GM23338 (cell line): ENCODE data around the gene SP2. TPM values are rescaled to one million over a fixed set of nuclear protein-coding genes. Genes with fewer than 3 reads are reported as not detected.

Experiments used
- ATAC-seq: fragments of 200-7000 bp; cut with Tn5 transposase; 3 replicates; pipeline ENCODE4 v1.9.1; 2020
- DNase-seq: peaks from one replicate; pipeline ENCODE4 v3.0.0-alpha.2; 2015; ENCODE audit warnings: low spot score
- H2AFZ ChIP-seq: fragments of 200-600 bp; sonication (generic); 2 replicates; pipeline ENCODE4 v1.8.0; 2016; ENCODE audit warnings: antibody characterized with exemption, mild to moderate bottlenecking, moderate library complexity
- H3F3A ChIP-seq: fragments of 200-600 bp; sonication (generic); replicated peaks from 2 replicates; pipeline ENCODE4 v1.8.0; 2017; ENCODE audit warnings: antibody characterized with exemption, mixed run types, low read depth
- H3K27ac ChIP-seq: fragments of 200-600 bp; sonication (generic); 2 replicates; pipeline ENCODE4 v1.6.1; 2016; ENCODE audit warnings: low read depth
- H3K27me3 ChIP-seq: fragments of 200-600 bp; sonication (generic); 2 replicates; pipeline ENCODE4 v1.8.0; 2016; ENCODE audit warnings: mild to moderate bottlenecking, mixed run types, moderate library complexity; ENCODE audit not compliant: insufficient read depth
- H3K36me3 ChIP-seq: fragments of 200-600 bp; sonication (generic); 2 replicates; pipeline ENCODE4 v1.8.0; 2016; ENCODE audit warnings: mild to moderate bottlenecking; ENCODE audit not compliant: insufficient read depth
- H3K4me1 ChIP-seq: fragments of 200-600 bp; sonication (generic); 2 replicates; pipeline ENCODE4 v1.8.0; 2016; ENCODE audit warnings: mild to moderate bottlenecking, moderate library complexity; ENCODE audit not compliant: insufficient read depth
- H3K4me2 ChIP-seq: fragments of 200-600 bp; sonication (generic); 2 replicates; pipeline ENCODE4 v1.7.1; 2017; ENCODE audit warnings: mixed run types
- H3K4me3 ChIP-seq: fragments of 200-600 bp; sonication (generic); 2 replicates; pipeline ENCODE4 v1.6.1; 2016; ENCODE audit warnings: mixed run types
- H3K79me2 ChIP-seq: fragments of 200-600 bp; sonication (generic); replicated peaks from 2 replicates; pipeline ENCODE4 v1.8.0; 2017; ENCODE audit warnings: mild to moderate bottlenecking; ENCODE audit not compliant: insufficient read depth
- H3K9me2 ChIP-seq: fragments of 200-600 bp; sonication (generic); 2 replicates; pipeline ENCODE4 v1.8.0; 2017; ENCODE audit not compliant: insufficient read depth
- H4K20me1 ChIP-seq: fragments of 200-600 bp; sonication (generic); replicated peaks from 2 replicates; pipeline ENCODE4 v1.8.0; 2017; ENCODE audit warnings: mild to moderate bottlenecking; ENCODE audit not compliant: insufficient read depth
- H3K27ac Mint-ChIP-seq: 2 replicates; pipeline ENCODE4 v1.8.0; 2020; ENCODE audit warnings: inconsistent platforms, mild to moderate bottlenecking, moderate library complexity, mixed read lengths
- H3K27me3 Mint-ChIP-seq: 3 replicates; pipeline ENCODE4 v1.8.0; 2022; ENCODE audit warnings: low read depth, mild to moderate bottlenecking, moderate library complexity, mixed read lengths, inconsistent platforms; ENCODE audit not compliant: insufficient read depth, poor library complexity
- H3K36me3 Mint-ChIP-seq: 3 replicates; pipeline ENCODE4 v1.8.0; 2021; ENCODE audit warnings: low read depth, mild to moderate bottlenecking, inconsistent platforms, moderate library complexity, mixed read lengths
- H3K4me1 Mint-ChIP-seq: 3 replicates; pipeline ENCODE4 v1.8.0; 2020; ENCODE audit warnings: mild to moderate bottlenecking, inconsistent platforms, mixed read lengths
- H3K4me3 Mint-ChIP-seq: 3 replicates; pipeline ENCODE4 v1.8.0; 2021; ENCODE audit warnings: moderate library complexity, mild to moderate bottlenecking, inconsistent platforms, mixed read lengths
- H3K9me3 Mint-ChIP-seq: 3 replicates; pipeline ENCODE4 v1.8.0; 2020; ENCODE audit warnings: moderate library complexity, mild to moderate bottlenecking, inconsistent platforms, mixed read lengths
- CREB1 ChIP-seq: fragments of 250-450 bp; sonication (Bioruptor Pico); IDR thresholded peaks from 2 replicates; pipeline ENCODE4 v1.5.0; 2020; ENCODE audit warnings: low read depth, mild to moderate bottlenecking, moderate library complexity
- CTCF ChIP-seq, 2 experiments: fragments of 200-600 bp in 1 of 2; sonication (generic) in 1 of 2; conservative IDR thresholded peaks; 2 replicates each; pipeline versions ENCODE4 v1.5.1 to v1.6.1; 2016 to 2017; ENCODE audit warnings: antibody characterized with exemption in 2 of 2, low read depth in 2 of 2, mild to moderate bottlenecking in 2 of 2, moderate library complexity in 1 of 2
- ETS1 ChIP-seq: IDR thresholded peaks from 2 replicates; pipeline ENCODE4 v1.6.1; 2016; ENCODE audit warnings: antibody characterized with exemption
- EZH2phosphoT487 ChIP-seq: fragments of 200-600 bp; sonication (generic); IDR thresholded peaks from one replicate; pipeline ENCODE4 v1.8.1; 2018; ENCODE audit warnings: antibody characterized with exemption; ENCODE audit not compliant: unreplicated experiment
- NANOG ChIP-seq: IDR thresholded peaks from 2 replicates; pipeline ENCODE4 v1.6.1; 2016; ENCODE audit warnings: antibody characterized with exemption, borderline replicate concordance
- POLR2AphosphoS5 ChIP-seq: IDR thresholded peaks from 2 replicates; pipeline ENCODE4 v1.6.1; 2016; ENCODE audit warnings: antibody characterized with exemption, low read depth
- REST ChIP-seq: IDR thresholded peaks from one replicate; pipeline ENCODE4 v1.6.1; 2018; ENCODE audit warnings: antibody characterized with exemption; ENCODE audit not compliant: unreplicated experiment
- STAT1 ChIP-seq: IDR thresholded peaks from one replicate; pipeline ENCODE4 v1.6.1; 2016; ENCODE audit warnings: antibody characterized with exemption; ENCODE audit not compliant: unreplicated experiment
- ZNF114 ChIP-seq: fragments of 250-450 bp; sonication (Bioruptor Pico); IDR thresholded peaks from 2 replicates; pipeline ENCODE4 v1.5.0; 2020; ENCODE audit warnings: mild to moderate bottlenecking, moderate library complexity
- ZNF331 ChIP-seq: fragments of 250-450 bp; sonication (Bioruptor Pico); IDR thresholded peaks from 2 replicates; pipeline ENCODE4 v1.5.0; 2020; ENCODE audit warnings: low read depth, mild to moderate bottlenecking, moderate library complexity
- ZNF462 ChIP-seq: fragments of 250-450 bp; sonication (Bioruptor Pico); IDR thresholded peaks from 2 replicates; pipeline ENCODE4 v1.5.0; 2020; ENCODE audit warnings: mild to moderate bottlenecking, moderate library complexity
- polyA plus RNA-seq: library from polyadenylated mRNA; unstranded; fragments of >200 nt; fragmentation: Nextera tagmentation; extraction: Ambion mirVana; gene quantifications from 2 replicates; pipeline ENCODE4 v1.2.1, GENCODE V29; 2016
- total RNA-seq: library from RNA; depleted of rRNA; stranded (reverse); fragments of >200 nt; shearing (Covaris generic); gene quantifications from 2 replicates; pipeline ENCODE4 v1.2.3, GENCODE V29; 2014

SP2 gene
- total and polyA plus RNA-seq, 2 experiments from 2014 or later = 6.0 to 12.9 TPM

- no peak for TF ChIP-seq ZNF331 (CRISPR knock-in tag)
- no peak for TF ChIP-seq CREB1 (CRISPR knock-in tag)
- TF ChIP-seq POLR2AphosphoS5 = no peak
- no peak for TF ChIP-seq CTCF (conservative IDR thresholded peaks at IDR 0.05; ENCODE audit: low read depth in 2 of 2)
- TF ChIP-seq ETS1 = no peak
- TF ChIP-seq ZNF114 (CRISPR knock-in tag) = no peak
- no peak for TF ChIP-seq ZNF462 (CRISPR knock-in tag)
- TF ChIP-seq NANOG = no peak
- no peak for TF ChIP-seq EZH2phosphoT487
- TF ChIP-seq STAT1 = no peak
- no peak for TF ChIP-seq REST
- Mint-ChIP-seq H3K4me1 (peaks cover 53% of the 10 kb centered on the region), H3K36me3 (no peaks in the 10 kb centered on the region), H3K27ac (no peak overlapping the region), H3K4me3 (peak overlapping the region; percentile 64), H3K27me3 (peaks cover 55% of the 10 kb centered on the region), H3K9me3 (no peaks in the 10 kb centered on the region)
- peaks cover 47% of the 10 kb centered on the region for H3K4me1 ChIP-seq
- peak overlapping the region; percentile 98 for H2AFZ ChIP-seq
- H3K9me2 ChIP-seq = no peaks in the 10 kb centered on the region
- ATAC-seq (peak; percentile 69), DNase-seq (peak; percentile 70)
- peak overlapping the region; percentile 95 for H3K4me2 ChIP-seq
- H3K27ac ChIP-seq = no peak overlapping the region
- peaks cover 5% of the 10 kb centered on the region; the same call in 1 of the 2 replicates for H4K20me1 ChIP-seq
- H3K27me3 ChIP-seq = peaks cover 71% of the 10 kb centered on the region
- H3K36me3 ChIP-seq = no peaks in the 10 kb centered on the region
- peak overlapping the region; percentile 75 for H3K4me3 ChIP-seq
- no peaks in the 10 kb centered on the region for H3K79me2 ChIP-seq
- peaks cover 6% of the 10 kb centered on the region; the same call in 1 of the 2 replicates for H3F3A ChIP-seq
These were observed 23.9 kb upstream of the SP2 start for GRCh38 chr17:47872019-47872650.
